GM12878 (cell line): ENCODE measurements around the gene CACNA1G. TPM values are rescaled to one million over a fixed set of nuclear protein-coding genes. Genes with fewer than 3 reads are reported as not detected.

Experiments
- ATAC-seq: fragments of 200-7000 bp; cut with Tn5 transposase; 3 replicates; pipeline ENCODE4 v1.9.1; 2020; ENCODE audit warnings: mild to moderate bottlenecking, moderate library complexity
- BruUV-seq: library from RNA; stranded (reverse); fragments of 400-500 nt; replicated peaks from 2 replicates; lab custom pipeline; 2021; lab: Mats Ljungman, UMichigan
- CTCF ChIA-PET: fragments of 300-600 bp; sonication (Branson Sonifier 250); formaldehyde crosslinking; extraction: SDS; loops from one replicate; lab custom pipeline; 2021; ENCODE audit warnings: inconsistent platforms; lab: Yijun Ruan, JAX
- POLR2A ChIA-PET: fragments of 350-600 bp; formaldehyde crosslinking; extraction: SDS; loops from one replicate; lab custom pipeline; 2021; ENCODE audit warnings: inconsistent platforms; lab: Charles Lee
- RAD21 ChIA-PET: fragments of 300-600 bp; sonication (Branson Sonifier 250); formaldehyde crosslinking; loops from one replicate; lab custom pipeline; 2023; ENCODE audit warnings: antibody characterized with exemption; ENCODE audit not compliant: unreplicated experiment; lab: Charles Lee
- SMC1A ChIA-PET: fragments of 300-600 bp; sonication (Branson Sonifier 250); formaldehyde crosslinking; loops from one replicate; lab custom pipeline; 2023; ENCODE audit not compliant: unreplicated experiment, uncharacterized antibody; lab: Charles Lee
- DNase-seq: peaks from one replicate; pipeline ENCODE4 v3.0.0-alpha.2; 2011; ENCODE audit warnings: low read depth, low spot score
- FAIRE-seq: peaks from 3 replicates; lab custom pipeline; 2011; peaks lifted over from hg19 to GRCh38; lab: Jason Lieb, UNC
- H2AFZ ChIP-seq: 2 replicates; pipeline ENCODE4 v1.6.0; 2011; ENCODE audit warnings: low read depth, low read length, control low read depth; ENCODE audit not compliant: control insufficient read depth
- H3K27ac ChIP-seq: 2 replicates; pipeline ENCODE4 v1.5.1; 2011; ENCODE audit warnings: control low read depth; ENCODE audit not compliant: control insufficient read depth, insufficient read depth
- H3K27me3 ChIP-seq, 2 experiments: replicated peaks in 1 of 2; 2 replicates each; pipeline versions ENCODE4 v1.6.0 to v1.6.1; 2011; ENCODE audit warnings: low read length in 1 of 2; ENCODE audit not compliant: control insufficient read depth in 2 of 2, insufficient read depth in 2 of 2
- H3K36me3 ChIP-seq, 2 experiments: 2 replicates each; pipeline ENCODE4 v1.5.1; 2011; ENCODE audit warnings: low read length in 1 of 2; ENCODE audit not compliant: control insufficient read depth in 2 of 2, insufficient read depth in 2 of 2
- H3K4me1 ChIP-seq: 2 replicates; pipeline ENCODE4 v1.6.1; 2011; ENCODE audit warnings: mild to moderate bottlenecking, low read length, moderate library complexity, mixed read lengths; ENCODE audit not compliant: control insufficient read depth, insufficient read depth
- H3K4me2 ChIP-seq: 2 replicates; pipeline ENCODE4 v1.6.0; 2011; ENCODE audit warnings: control low read depth; ENCODE audit not compliant: control insufficient read depth, insufficient read depth
- H3K4me3 ChIP-seq: fragments of 200-600 bp; sonication (generic); 2 replicates; pipeline ENCODE4 v1.5.1; 2016
- H3K79me2 ChIP-seq: 2 replicates; pipeline ENCODE4 v1.6.0; 2011; ENCODE audit warnings: low read length; ENCODE audit not compliant: control insufficient read depth, insufficient read depth
- H3K9ac ChIP-seq: 2 replicates; pipeline ENCODE4 v1.8.0; 2011; ENCODE audit warnings: low read length, control low read depth, mixed read lengths; ENCODE audit not compliant: control insufficient read depth, insufficient read depth
- H3K9me3 ChIP-seq: replicated peaks from 3 replicates; pipeline ENCODE4 v1.5.1; 2011; ENCODE audit warnings: mild to moderate bottlenecking, low read length; ENCODE audit not compliant: control insufficient read depth, insufficient read depth
- H4K20me1 ChIP-seq: 2 replicates; pipeline ENCODE4 v1.6.0; 2011; ENCODE audit not compliant: control insufficient read depth, insufficient read depth
- ASH2L ChIP-seq: fragments of 300-600, 200-600 bp; sonication (generic); IDR thresholded peaks from 2 replicates; pipeline ENCODE4 v1.6.1; 2017; ENCODE audit warnings: low read depth, mild to moderate bottlenecking, borderline replicate concordance
- BACH1 ChIP-seq: fragments of 450-650 bp; IDR thresholded peaks from 2 replicates; pipeline ENCODE4 v1.6.1; 2017; ENCODE audit warnings: mild to moderate bottlenecking, borderline replicate concordance
- CREB1 ChIP-seq: IDR thresholded peaks from 2 replicates; pipeline ENCODE4 v1.6.1; 2012; ENCODE audit warnings: low read depth, mild to moderate bottlenecking, inconsistent platforms
- ESRRA ChIP-seq: IDR thresholded peaks from 2 replicates; pipeline ENCODE4 v1.6.1; 2012; ENCODE audit warnings: mild to moderate bottlenecking, low read length, improper control_type of control experiment
- MLLT1 ChIP-seq: fragments of 450-650 bp; IDR thresholded peaks from 2 replicates; pipeline ENCODE4 v1.6.1; 2016; ENCODE audit warnings: mild to moderate bottlenecking
- POLR2A ChIP-seq: IDR thresholded peaks from 2 replicates; pipeline ENCODE4 v1.6.1; 2011; ENCODE audit warnings: low read depth, mild to moderate bottlenecking, low read length
- RCOR1 ChIP-seq: conservative IDR thresholded peaks from 2 replicates; pipeline ENCODE4 v1.6.1; 2012; ENCODE audit warnings: low read depth, low read length, improper control_type of control experiment
- RELB ChIP-seq: fragments of 450-650 bp; IDR thresholded peaks from 2 replicates; pipeline ENCODE4 v1.6.1; 2017; ENCODE audit warnings: low read depth, mild to moderate bottlenecking, moderate library complexity
- SKIL ChIP-seq: fragments of 450-650 bp; IDR thresholded peaks from 2 replicates; pipeline ENCODE4 v1.6.1; 2017; ENCODE audit warnings: mild to moderate bottlenecking, low read depth, inconsistent platforms; ENCODE audit not compliant: poor library complexity, severe bottlenecking
- ZNF592 ChIP-seq: fragments of 450-650 bp; IDR thresholded peaks from 2 replicates; pipeline ENCODE4 v1.6.1; 2017; ENCODE audit warnings: mild to moderate bottlenecking, moderate library complexity
- WGBS: methylation state at CpG from one replicate; pipeline ENCODE4 v1.1.6; 2016; ENCODE audit warnings: low lambda C conversion rate; ENCODE audit not compliant: insufficient replicate concordance, insufficient coverage; ENCODE audit errors: missing lambda C conversion rate; 5-methylcytosine and 5-hydroxymethylcytosine counted together
- in situ Hi-C: fragments of 300-500 bp; cut with MboI; formaldehyde crosslinking; loops from 9 replicates; pipeline ENCODE4 v1.14.3; 2018; ENCODE audit warnings: mixed read lengths
- intact Hi-C: fragments of 100-400 bp; cut with micrococcal nuclease; formaldehyde crosslinking; loops from one replicate; pipeline ENCODE4 v1.14.2; 2022; ENCODE audit not compliant: unreplicated experiment
- polyA plus RNA-seq, 11 experiments: library from polyadenylated mRNA; depleted of rRNA in 4 of 11; unstranded in 6 of 11; stranded (reverse) in 5 of 11; fragments of >200 nt; fragmentation: Nextera tagmentation in 4 of 11; fragmentation: Illumina TruSeq in 1 of 11; extraction: Ambion mirVana in 4 of 11; extraction: Trizol in 1 of 11; gene quantifications; 1 replicate in 1 of 11; 2 replicates in 10 of 11; pipeline versions ENCODE4 v1.2.1 to v1.2.3, GENCODE V29; 2011 to 2016; ENCODE audit warnings: inconsistent platforms in 2 of 11, missing spikeins in 2 of 11, low read depth in 1 of 11
- total RNA-seq, 4 experiments: library from RNA; depleted of rRNA in 3 of 4; stranded (reverse); fragments of >200 nt in 3 of 4; fragmentation: Illumina TruSeq in 1 of 4; extraction: Trizol in 1 of 4; gene quantifications; 2 replicates each; pipeline versions ENCODE4 v1.2.1 to v1.2.3, GENCODE V29; 2013 to 2021

CACNA1G gene
- total and polyA plus RNA-seq, 10 of the 15 experiments (the other 5 are each of a cell fraction or from before 2014, with no cell fraction given): 0.03 to 0.15 TPM; not detected in 8

- BruUV-seq: no TSS peak
- intact Hi-C loops: no loop called here
- WGBS: 0% methylated on average over 3 of the region's 4 CpGs
- TF ChIP-seq ASH2L (no peak), ZNF592 (no peak), MLLT1 (no peak), ESRRA (no peak), RELB (no peak), POLR2A (no peak), SKIL (no peak), CREB1 (no peak), RCOR1 (no peak), BACH1 (no peak)
Measured at GRCh38 chr17:50563092-50563511, 2.6 kb downstream of the CACNA1G start.

More at GRCh38 chr17:50563092-50563511, 2.6 kb downstream of the CACNA1G start:
- Histone ChIP-seq H4K20me1 (no peaks in the 10 kb centered on the region), H3K27ac (no peak overlapping the region), H2AFZ (no peak overlapping the region), H3K4me1 (peaks cover 14% of the 10 kb centered on the region; the same call in 1 of the 2 replicates), H3K4me3 (no peak overlapping the region), H3K9ac (no peak overlapping the region), H3K36me3 (no peaks in the 10 kb centered on the region), H3K9me3 (no peaks in the 10 kb centered on the region), H3K27me3 (peaks cover 20 to 23% of the 10 kb centered on the region in 2 experiments), H3K4me2 (no peak overlapping the region), H3K79me2 (no peaks in the 10 kb centered on the region)
- FAIRE-seq (no peak), ATAC-seq (no peak), DNase-seq (no peak)
- ChIA-PET POLR2A (no interaction called here), RAD21 (no interaction called here), SMC1A (interaction anchor here (0.6 kb wide), 1 partner anchor 530 kb away, joined by 3 read pairs; no protein-coding TSS in a partner anchor), CTCF (interaction anchor here (0.5 kb wide), 1 partner anchor 103 kb away, joined by 3 read pairs; no protein-coding TSS in a partner anchor)
- in situ Hi-C loops: no loop called here
